HEK293T (cell line): ENCODE data around the gene AVPR1A.

Experiments used
- CTCF ChIA-PET: fragments of 350-600 bp; formaldehyde crosslinking; extraction: SDS; loops from one replicate; lab custom pipeline; 2021; ENCODE audit warnings: antibody characterized with exemption, inconsistent platforms; lab: Yijun Ruan, JAX
- POLR2A ChIA-PET: fragments of 350-600 bp; formaldehyde crosslinking; extraction: SDS; loops from one replicate; lab custom pipeline; 2020; ENCODE audit warnings: antibody characterized with exemption, inconsistent platforms; lab: Yijun Ruan, JAX
- DNase-seq: peaks from one replicate; pipeline ENCODE4 v3.0.0; 2012; ENCODE audit warnings: mixed read lengths; ENCODE audit errors: extremely low spot score
- ARNT ChIP-seq: fragments of 450-650 bp; IDR thresholded peaks from 2 replicates; pipeline ENCODE4 v1.6.1; 2017; ENCODE audit warnings: mild to moderate bottlenecking
- BHLHE40 ChIP-seq: fragments of 450-650 bp; IDR thresholded peaks from 2 replicates; pipeline ENCODE4 v1.6.1; 2016; ENCODE audit warnings: mild to moderate bottlenecking, moderate library complexity, borderline replicate concordance
- CTBP1 ChIP-seq: fragments of 450-650 bp; IDR thresholded peaks from 2 replicates; pipeline ENCODE4 v1.6.1; 2016; ENCODE audit warnings: borderline replicate concordance
- ELF4 ChIP-seq: fragments of 450-650 bp; IDR thresholded peaks from 2 replicates; pipeline ENCODE4 v1.6.1; 2017; ENCODE audit warnings: antibody characterized with exemption
- FOXA1 ChIP-seq: fragments of 450-650 bp; IDR thresholded peaks from 2 replicates; pipeline ENCODE4 v1.6.1; 2016; ENCODE audit warnings: mild to moderate bottlenecking
- FOXK2 ChIP-seq: fragments of 450-650 bp; IDR thresholded peaks from 2 replicates; pipeline ENCODE4 v1.6.1; 2016; ENCODE audit warnings: mild to moderate bottlenecking
- FOXM1 ChIP-seq: fragments of 450-650 bp; IDR thresholded peaks from 2 replicates; pipeline ENCODE4 v1.6.1; 2017; ENCODE audit warnings: mild to moderate bottlenecking, borderline replicate concordance
- HDGF ChIP-seq: fragments of 450-650 bp; IDR thresholded peaks from 2 replicates; pipeline ENCODE4 v1.6.1; 2017; ENCODE audit warnings: antibody characterized with exemption, borderline replicate concordance
- L3MBTL2 ChIP-seq: fragments of 450-650 bp; conservative IDR thresholded peaks from 2 replicates; pipeline ENCODE4 v1.6.1; 2016; ENCODE audit warnings: mild to moderate bottlenecking
- LEF1 ChIP-seq: fragments of 450-650 bp; IDR thresholded peaks from 2 replicates; pipeline ENCODE4 v1.6.1; 2017; ENCODE audit warnings: mild to moderate bottlenecking, borderline replicate concordance
- NFRKB ChIP-seq: fragments of 450-650 bp; IDR thresholded peaks from 2 replicates; pipeline ENCODE4 v1.6.1; 2016; ENCODE audit warnings: mild to moderate bottlenecking, moderate library complexity
- PKNOX1 ChIP-seq: fragments of 450-650 bp; IDR thresholded peaks from 2 replicates; pipeline ENCODE4 v1.6.1; 2016
- SP1 ChIP-seq: fragments of 450-650 bp; IDR thresholded peaks from 2 replicates; pipeline ENCODE4 v1.6.1; 2017
- SUZ12 ChIP-seq: fragments of 450-650 bp; IDR thresholded peaks from 2 replicates; pipeline ENCODE4 v1.6.1; 2016; ENCODE audit warnings: mild to moderate bottlenecking
- TARDBP ChIP-seq: fragments of 450-650 bp; IDR thresholded peaks from 2 replicates; pipeline ENCODE4 v1.6.1; 2016
- ZNF384 ChIP-seq: fragments of 450-650 bp; IDR thresholded peaks from 2 replicates; pipeline ENCODE4 v1.6.1; 2016

Gene AVPR1A

GRCh38 chr12:63144556-63144955 is 6.4 kb downstream of the AVPR1A start:
- ChIA-PET POLR2A (no interaction called here), CTCF (interaction anchor here (0.7 kb wide), 1 partner anchor 39 kb away, joined by 3 read pairs; no protein-coding TSS in a partner anchor)
- no peak for DNase-seq
- TF ChIP-seq TARDBP, result no peak
- TF ChIP-seq SP1, result no peak
- TF ChIP-seq FOXK2, result no peak
- no peak for TF ChIP-seq L3MBTL2
- no peak for TF ChIP-seq HDGF
- no peak for TF ChIP-seq ZNF384
- no peak for TF ChIP-seq SUZ12
- TF ChIP-seq ARNT, result no peak
- TF ChIP-seq FOXM1, result no peak
- TF ChIP-seq NFRKB, result no peak
- TF ChIP-seq LEF1, result no peak
- no peak for TF ChIP-seq FOXA1
- no peak for TF ChIP-seq CTBP1
- no peak for TF ChIP-seq PKNOX1
- no peak for TF ChIP-seq ELF4
- TF ChIP-seq BHLHE40, result no peak

GRCh38 chr12:63138488-63138887 is 12.5 kb downstream of the AVPR1A start:
- TF ChIP-seq ZNF384 (no peak), NFRKB (no peak), FOXM1 (no peak), PKNOX1 (no peak), SP1 (no peak), FOXK2 (no peak), HDGF (no peak), CTBP1 (no peak), SUZ12 (no peak), FOXA1 (no peak), LEF1 (no peak), ARNT (no peak), L3MBTL2 (no peak), TARDBP (no peak), ELF4 (no peak)
- POLR2A ChIA-PET, result no interaction called here
- DNase-seq, result no peak
- CTCF ChIA-PET, result no interaction called here

- DNase-seq, result no peak
- CTCF ChIA-PET, result interaction anchor here (1.2 kb wide), 1 partner anchor 18 kb away, joined by 3 read pairs; no protein-coding TSS in a partner anchor
- POLR2A ChIA-PET, result no interaction called here
- TF ChIP-seq NFRKB (no peak), CTBP1 (no peak), ARNT (no peak), PKNOX1 (no peak), ZNF384 (no peak), ELF4 (no peak), L3MBTL2 (no peak), FOXA1 (no peak), BHLHE40 (no peak), FOXK2 (no peak)
Observed at GRCh38 chr12:63133981-63134380, 17.0 kb downstream of the AVPR1A start.

- TF ChIP-seq TARDBP (no peak), CTBP1 (no peak), ELF4 (no peak), L3MBTL2 (no peak), HDGF (no peak), SP1 (no peak), FOXA1 (no peak), PKNOX1 (no peak), BHLHE40 (no peak), NFRKB (no peak), ARNT (no peak), FOXK2 (no peak), SUZ12 (no peak), LEF1 (no peak), FOXM1 (no peak), ZNF384 (no peak)
- POLR2A ChIA-PET, result no interaction called here
- CTCF ChIA-PET, result no interaction called here
- no peak for DNase-seq
Observed at GRCh38 chr12:63132201-63132600, 18.8 kb downstream of the AVPR1A start.

GRCh38 chr12:63129927-63130326 is 21.1 kb downstream of the AVPR1A start:
- TF ChIP-seq FOXA1 (no peak), CTBP1 (no peak), ELF4 (no peak), SUZ12 (no peak), LEF1 (no peak)
- CTCF ChIA-PET, result no interaction called here
- POLR2A ChIA-PET, result no interaction called here
- DNase-seq, result no peak

- ChIA-PET POLR2A (no interaction called here), CTCF (no interaction called here)
- TF ChIP-seq PKNOX1, result no peak
- TF ChIP-seq FOXM1, result no peak
- no peak for TF ChIP-seq HDGF
- TF ChIP-seq BHLHE40, result no peak
- no peak for TF ChIP-seq CTBP1
- no peak for TF ChIP-seq LEF1
- TF ChIP-seq TARDBP, result no peak
- TF ChIP-seq ARNT, result no peak
- no peak for TF ChIP-seq SP1
- TF ChIP-seq FOXA1, result no peak
- TF ChIP-seq NFRKB, result no peak
- DNase-seq, result no peak
Observed at GRCh38 chr12:63124778-63125177, 26.2 kb downstream of the AVPR1A start.
